Cortex of kidney (tissue), 1 donor: ENCODE results near the gene SNX1.

Experiments used
- DNase-seq: peaks from one replicate; lab custom pipeline; 2025; lab: John Stamatoyannopoulos, UW

The SNX1 gene

DNA sequence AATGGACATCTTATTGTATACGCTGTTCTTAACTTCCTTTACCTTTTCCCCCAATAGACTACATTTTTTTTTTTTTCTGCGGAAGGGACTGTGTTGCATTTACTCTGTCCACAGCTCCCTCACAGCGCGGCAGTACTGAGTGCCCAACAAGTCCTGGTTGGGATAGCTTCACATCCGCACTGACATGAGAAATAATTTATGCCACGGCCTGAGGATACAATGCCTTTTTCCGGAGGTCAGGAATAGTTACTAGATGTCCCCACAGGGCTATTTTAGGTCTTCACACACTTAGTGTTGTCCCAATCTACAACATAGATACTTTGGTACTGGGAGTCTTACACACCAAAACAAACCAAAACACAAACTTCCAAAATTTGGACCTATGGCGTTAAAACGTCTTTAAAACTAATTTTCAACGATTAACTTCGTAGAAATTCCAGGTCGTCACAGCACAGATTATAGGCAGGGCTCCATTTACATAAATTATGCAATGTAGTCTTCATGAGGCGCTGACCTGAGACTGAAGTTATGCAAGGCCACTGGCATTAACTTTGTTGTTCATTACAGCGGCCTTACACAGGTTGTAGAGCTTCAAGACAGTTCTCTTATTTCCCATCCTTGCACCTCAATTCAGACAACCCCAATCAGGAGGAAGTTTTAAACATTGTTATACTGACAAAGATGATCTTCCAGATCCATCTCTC, 68.0 kb downstream of the SNX1 start:
- DNase-seq: no peak

DNA sequence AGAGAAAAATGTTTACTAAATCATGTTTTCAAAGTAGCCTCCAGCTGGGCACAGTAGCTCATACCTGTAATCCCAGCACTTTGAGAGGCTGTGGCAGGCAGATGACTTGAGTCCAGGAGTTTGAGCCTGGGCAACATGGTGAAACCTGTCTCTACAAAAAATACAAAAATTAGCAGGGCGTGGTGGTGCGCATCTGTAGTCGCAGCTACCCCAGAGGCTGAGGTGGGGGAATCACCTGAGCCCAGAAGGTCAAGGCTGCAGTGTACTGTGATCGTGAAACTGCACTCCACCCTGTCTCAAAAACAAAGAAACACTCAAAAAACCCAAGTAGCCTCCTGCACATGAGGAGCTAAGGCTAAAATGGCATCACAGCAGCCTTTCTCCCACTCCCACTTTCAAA, 68.7 kb downstream of the SNX1 start:
- no peak for DNase-seq

GRCh38 chr15:64166102-64166890, 70.5 kb downstream of the SNX1 start:
- DNase-seq: no peak

- DNase-seq: no peak
Measured at GRCh38 chr15:64180235-64180824, 84.5 kb downstream of the SNX1 start.

DNA sequence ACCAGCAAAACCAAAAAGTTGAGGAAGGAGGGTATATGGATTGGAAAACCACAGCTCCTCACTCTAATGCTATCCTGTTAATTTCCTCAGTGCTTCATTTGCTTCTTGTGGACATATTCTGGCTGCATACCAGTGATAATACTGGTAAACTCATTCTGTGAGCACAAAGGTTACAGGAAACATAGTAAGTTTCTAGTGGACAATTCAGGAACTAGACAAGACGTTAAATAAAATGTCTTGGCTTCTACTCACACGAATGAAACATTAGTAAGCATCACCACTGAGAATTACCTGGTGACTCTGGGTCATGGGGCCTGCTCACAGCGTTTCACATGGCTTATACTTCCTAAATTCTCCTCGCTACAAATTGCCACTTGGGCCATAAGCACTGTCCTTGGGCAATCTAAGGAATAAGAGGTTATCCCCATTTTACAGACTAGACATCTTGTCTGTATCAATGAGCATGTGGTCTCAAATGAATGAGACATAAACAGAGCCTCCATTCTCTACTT, 87.1 kb downstream of the SNX1 start:
- no peak for DNase-seq

DNA sequence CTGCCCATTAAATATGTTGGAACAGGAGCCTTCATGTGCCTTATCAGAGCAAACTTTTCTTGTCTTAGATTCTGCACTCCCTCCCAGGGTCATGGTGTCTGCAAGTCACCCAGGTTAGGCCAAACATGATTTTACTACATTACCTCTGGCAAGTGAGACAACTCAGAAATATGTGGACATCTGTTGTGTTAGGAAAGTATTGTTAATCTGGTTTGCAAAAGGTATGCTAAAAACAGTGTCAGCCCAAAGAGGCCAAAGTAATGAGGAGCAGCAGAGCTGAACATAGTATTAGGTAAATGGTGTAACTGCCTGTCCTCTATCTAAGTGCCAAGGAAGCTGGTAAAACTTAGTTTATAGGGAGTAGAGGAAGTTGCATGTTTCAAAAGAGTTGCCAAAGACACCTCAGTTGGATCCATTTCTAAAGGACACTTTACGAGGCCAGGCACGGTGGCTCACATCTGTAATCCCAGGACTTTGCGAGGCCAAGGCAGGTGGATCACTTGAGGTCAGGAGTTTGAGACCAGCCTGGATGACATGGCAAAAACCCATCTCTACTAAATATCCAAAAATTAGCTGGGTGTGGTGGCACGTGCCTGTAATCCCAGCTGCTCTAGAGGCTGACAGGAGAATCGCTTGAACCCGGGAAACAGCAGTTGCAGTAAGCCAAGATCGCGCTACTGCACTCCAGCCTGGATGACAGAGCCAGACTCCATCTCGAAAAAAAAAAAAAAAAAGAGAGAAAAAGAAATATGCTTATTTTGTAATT, 89.5 kb downstream of the SNX1 start:
- no peak for DNase-seq

- DNase-seq: no peak
Measured at GRCh38 chr15:64187396-64188191, 91.8 kb downstream of the SNX1 start.
